ENCODE results near the gene PIK3R5. TPM values are rescaled to one million over a fixed set of nuclear protein-coding genes. Genes with fewer than 3 reads are reported as not detected.

PIK3R5 gene
- total and polyA plus RNA-seq, 2 donors (not counting 1 experiment from before 2014, with no cell fraction given) = 0.15 TPM; not detected in 1

GRCh38 chr17:8934346-8934745 lies 31.2 kb downstream of the PIK3R5 start:
- H3K9ac ChIP-seq (ENCODE audit: insufficient read depth, low read length) = no peak overlapping the region
- TF ChIP-seq CTCF (conservative IDR thresholded peaks at IDR 0.05 in 1 of 2, IDR thresholded peaks at IDR 0.05 in 1 of 2; ENCODE audit: low read depth in 1 of 2, low read length in 2 of 2) = no peak
- no peak for TF ChIP-seq EZH2 (IDR thresholded peaks at IDR 0.05; ENCODE audit: low read length, missing control alignments)

GRCh38 chr17:8930649-8931048 lies 34.9 kb downstream of the PIK3R5 start:
- Histone ChIP-seq H4K20me1 (ENCODE audit: control insufficient read depth, extremely low read depth, insufficient read depth, low read length) (no peaks in the 10 kb centered on the region), H3K27ac (ENCODE audit: insufficient read depth, low read length) (no peak overlapping the region), H3K36me3 (ENCODE audit: control insufficient read depth, insufficient read depth, low read length) (no peaks in the 10 kb centered on the region), H3K4me3 (replicated peaks in 1 of 4; ENCODE audit: control extremely low read depth in 1 of 4, insufficient read depth in 1 of 4, low read depth in 3 of 4, low read length in 4 of 4) (no peak overlapping the region), H3K27me3 (ENCODE audit: control insufficient read depth, insufficient read depth, low read length) (no peaks in the 10 kb centered on the region), H3K79me2 (ENCODE audit: control insufficient read depth, insufficient read depth, low read length) (no peaks in the 10 kb centered on the region), H3K9me3 (ENCODE audit: control insufficient read depth, insufficient read depth, low read depth, low read length) (no peaks in the 10 kb centered on the region), H3K4me2 (ENCODE audit: extremely low read depth, insufficient read depth, low read length) (no peak overlapping the region), H3K9ac (ENCODE audit: insufficient read depth, low read length) (no peak overlapping the region), H3K4me1 (ENCODE audit: control insufficient read depth, extremely low read depth, insufficient read depth, low read length) (no peaks in the 10 kb centered on the region), H2AFZ (ENCODE audit: low read length) (no peak overlapping the region)
- no peak for DNase-seq (ENCODE audit: low read depth in 2 of 2)
- no peak for TF ChIP-seq EZH2 (IDR thresholded peaks at IDR 0.05; ENCODE audit: low read length, missing control alignments)
- TF ChIP-seq CTCF (conservative IDR thresholded peaks at IDR 0.05 in 1 of 2, IDR thresholded peaks at IDR 0.05 in 1 of 2; ENCODE audit: low read depth in 1 of 2, low read length in 2 of 2) = no peak

More at GRCh38 chr17:8934346-8934745, 31.2 kb downstream of the PIK3R5 start:
- H4K20me1 ChIP-seq (ENCODE audit: control insufficient read depth, extremely low read depth, insufficient read depth, low read length) = no peaks in the 10 kb centered on the region
- no peaks in the 10 kb centered on the region for H3K79me2 ChIP-seq (ENCODE audit: control insufficient read depth, insufficient read depth, low read length)
- no peak overlapping the region for H3K27ac ChIP-seq (ENCODE audit: insufficient read depth, low read length)
- no peaks in the 10 kb centered on the region for H3K36me3 ChIP-seq (ENCODE audit: control insufficient read depth, insufficient read depth, low read length)
- no peaks in the 10 kb centered on the region for H3K9me3 ChIP-seq (ENCODE audit: control insufficient read depth, insufficient read depth, low read depth, low read length)
- H3K4me1 ChIP-seq (ENCODE audit: control insufficient read depth, extremely low read depth, insufficient read depth, low read length) = no peaks in the 10 kb centered on the region
- H3K27me3 ChIP-seq (ENCODE audit: control insufficient read depth, insufficient read depth, low read length) = no peaks in the 10 kb centered on the region
- no peak overlapping the region for H2AFZ ChIP-seq (ENCODE audit: low read length)
- no peak overlapping the region for H3K4me2 ChIP-seq (ENCODE audit: extremely low read depth, insufficient read depth, low read length)
- no peak overlapping the region for H3K4me3 ChIP-seq (replicated peaks in 1 of 4; ENCODE audit: control extremely low read depth in 1 of 4, insufficient read depth in 1 of 4, low read depth in 3 of 4, low read length in 4 of 4)
- no peak for DNase-seq (ENCODE audit: low read depth in 2 of 2)

GRCh38 chr17:8928347-8928746 lies 37.2 kb downstream of the PIK3R5 start:
- no peak for DNase-seq (ENCODE audit: low read depth in 2 of 2)
- TF ChIP-seq EZH2 (IDR thresholded peaks at IDR 0.05; ENCODE audit: low read length, missing control alignments) (no peak), CTCF (conservative IDR thresholded peaks at IDR 0.05 in 1 of 2, IDR thresholded peaks at IDR 0.05 in 1 of 2; ENCODE audit: low read depth in 1 of 2, low read length in 2 of 2) (no peak)
- no peaks in the 10 kb centered on the region for H4K20me1 ChIP-seq (ENCODE audit: control insufficient read depth, extremely low read depth, insufficient read depth, low read length)
- no peaks in the 10 kb centered on the region for H3K79me2 ChIP-seq (ENCODE audit: control insufficient read depth, insufficient read depth, low read length)
- no peaks in the 10 kb centered on the region for H3K4me1 ChIP-seq (ENCODE audit: control insufficient read depth, extremely low read depth, insufficient read depth, low read length)
- H3K4me2 ChIP-seq (ENCODE audit: extremely low read depth, insufficient read depth, low read length) = no peak overlapping the region
- no peak overlapping the region for H2AFZ ChIP-seq (ENCODE audit: low read length)
- H3K27me3 ChIP-seq (ENCODE audit: control insufficient read depth, insufficient read depth, low read length) = no peaks in the 10 kb centered on the region
- H3K9ac ChIP-seq (ENCODE audit: insufficient read depth, low read length) = no peak overlapping the region
- H3K4me3 ChIP-seq (replicated peaks in 1 of 4; ENCODE audit: control extremely low read depth in 1 of 4, insufficient read depth in 1 of 4, low read depth in 3 of 4, low read length in 4 of 4) = no peak overlapping the region
- no peaks in the 10 kb centered on the region for H3K9me3 ChIP-seq (ENCODE audit: control insufficient read depth, insufficient read depth, low read depth, low read length)
- H3K36me3 ChIP-seq (ENCODE audit: control insufficient read depth, insufficient read depth, low read length) = no peaks in the 10 kb centered on the region
- no peak overlapping the region for H3K27ac ChIP-seq (ENCODE audit: insufficient read depth, low read length)

Measured in fibroblast of lung (primary cell).